OCI-LY1 (cell line): Measurements from ENCODE around the gene PTPRF.

Experiments
- EZH2 ChIP-seq: fragments of 200-600 bp; sonication (generic), shearing (Covaris generic); IDR thresholded peaks from 2 replicates; pipeline ENCODE4 v1.8.0; 2017; ENCODE audit warnings: borderline replicate concordance, mixed run types, mild to moderate bottlenecking, antibody characterized with exemption, low read length, moderate library complexity, mixed read lengths
- TF ChIP-seq, protein P1 (sequence below): fragments of 200-600 bp; sonication (generic), shearing (Covaris generic); IDR thresholded peaks from 2 replicates; pipeline ENCODE4 v1.5.1; 2017; ENCODE audit warnings: mild to moderate bottlenecking, antibody characterized with exemption, low read length, moderate library complexity, mixed read lengths

DNA sequence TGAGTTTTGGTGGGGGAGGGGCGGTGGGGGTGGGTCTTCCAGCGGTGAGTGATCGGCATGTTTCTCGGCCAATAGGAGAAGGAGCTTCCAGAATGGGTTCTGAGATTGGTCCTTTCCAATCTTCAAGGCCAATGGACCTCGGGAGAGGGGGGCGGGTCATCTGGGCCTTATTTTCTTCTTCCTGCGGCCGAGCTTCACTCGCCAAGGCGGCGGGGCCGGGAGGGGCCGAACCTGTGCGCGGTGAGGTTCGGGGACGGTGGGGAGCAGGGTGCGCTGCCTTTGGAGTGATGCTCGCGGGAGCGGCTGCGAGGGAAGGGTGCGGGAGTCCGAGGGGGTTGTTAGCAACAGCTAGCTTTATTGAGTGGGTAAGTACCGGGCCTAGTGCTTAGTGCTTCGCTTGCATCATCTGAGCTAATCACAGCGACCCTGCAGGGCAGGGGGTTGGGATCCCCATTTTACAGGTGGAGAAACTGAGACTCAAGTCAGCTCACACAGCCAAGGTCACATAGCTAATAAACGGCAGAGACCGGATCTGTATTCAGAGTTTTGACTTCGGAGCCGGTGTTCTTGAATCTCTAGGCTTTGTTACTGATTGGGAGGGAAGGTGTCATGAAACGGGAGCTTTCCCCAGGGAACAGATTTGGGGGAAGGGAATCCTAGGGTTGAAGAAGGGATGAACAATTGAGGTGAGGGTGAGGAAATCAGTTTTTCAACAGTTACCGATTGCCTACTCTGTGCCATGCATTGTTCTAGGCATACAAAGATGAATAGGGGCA lies 119.8 kb downstream of the PTPRF start:
- TF ChIP-seq, protein P1, sequence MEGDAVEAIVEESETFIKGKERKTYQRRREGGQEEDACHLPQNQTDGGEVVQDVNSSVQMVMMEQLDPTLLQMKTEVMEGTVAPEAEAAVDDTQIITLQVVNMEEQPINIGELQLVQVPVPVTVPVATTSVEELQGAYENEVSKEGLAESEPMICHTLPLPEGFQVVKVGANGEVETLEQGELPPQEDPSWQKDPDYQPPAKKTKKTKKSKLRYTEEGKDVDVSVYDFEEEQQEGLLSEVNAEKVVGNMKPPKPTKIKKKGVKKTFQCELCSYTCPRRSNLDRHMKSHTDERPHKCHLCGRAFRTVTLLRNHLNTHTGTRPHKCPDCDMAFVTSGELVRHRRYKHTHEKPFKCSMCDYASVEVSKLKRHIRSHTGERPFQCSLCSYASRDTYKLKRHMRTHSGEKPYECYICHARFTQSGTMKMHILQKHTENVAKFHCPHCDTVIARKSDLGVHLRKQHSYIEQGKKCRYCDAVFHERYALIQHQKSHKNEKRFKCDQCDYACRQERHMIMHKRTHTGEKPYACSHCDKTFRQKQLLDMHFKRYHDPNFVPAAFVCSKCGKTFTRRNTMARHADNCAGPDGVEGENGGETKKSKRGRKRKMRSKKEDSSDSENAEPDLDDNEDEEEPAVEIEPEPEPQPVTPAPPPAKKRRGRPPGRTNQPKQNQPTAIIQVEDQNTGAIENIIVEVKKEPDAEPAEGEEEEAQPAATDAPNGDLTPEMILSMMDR: no peak
- no peak for TF ChIP-seq EZH2
